ENCODE measurements around the gene BANF2. TPM values are rescaled to one million over a fixed set of nuclear protein-coding genes. Genes with fewer than 3 reads are reported as not detected.

BANF2 gene
- total RNA-seq, 1 experiment from 2014 or later, result not detected

- Histone ChIP-seq H3K4me3 (ENCODE audit: low read depth, low read length, poor library complexity, severe bottlenecking) (no peak overlapping the region), H3K4me1 (ENCODE audit: insufficient read depth, low read length, poor library complexity, severe bottlenecking) (no peaks in the 10 kb centered on the region), H3K36me3 (ENCODE audit: insufficient read depth, low read length, poor library complexity, severe bottlenecking) (no peaks in the 10 kb centered on the region), H3K27me3 (replicated peaks; ENCODE audit: insufficient read depth, low read depth, low read length, poor library complexity) (peaks cover 19% of the 10 kb centered on the region), H3K27ac (ENCODE audit: low read depth, low read length, poor library complexity, severe bottlenecking) (no peak overlapping the region), H3K9me3 (ENCODE audit: low read depth, low read length, poor library complexity, severe bottlenecking) (no peaks in the 10 kb centered on the region)
- no peak for DNase-seq (ENCODE audit: low spot score)
- TF ChIP-seq, protein P1, sequence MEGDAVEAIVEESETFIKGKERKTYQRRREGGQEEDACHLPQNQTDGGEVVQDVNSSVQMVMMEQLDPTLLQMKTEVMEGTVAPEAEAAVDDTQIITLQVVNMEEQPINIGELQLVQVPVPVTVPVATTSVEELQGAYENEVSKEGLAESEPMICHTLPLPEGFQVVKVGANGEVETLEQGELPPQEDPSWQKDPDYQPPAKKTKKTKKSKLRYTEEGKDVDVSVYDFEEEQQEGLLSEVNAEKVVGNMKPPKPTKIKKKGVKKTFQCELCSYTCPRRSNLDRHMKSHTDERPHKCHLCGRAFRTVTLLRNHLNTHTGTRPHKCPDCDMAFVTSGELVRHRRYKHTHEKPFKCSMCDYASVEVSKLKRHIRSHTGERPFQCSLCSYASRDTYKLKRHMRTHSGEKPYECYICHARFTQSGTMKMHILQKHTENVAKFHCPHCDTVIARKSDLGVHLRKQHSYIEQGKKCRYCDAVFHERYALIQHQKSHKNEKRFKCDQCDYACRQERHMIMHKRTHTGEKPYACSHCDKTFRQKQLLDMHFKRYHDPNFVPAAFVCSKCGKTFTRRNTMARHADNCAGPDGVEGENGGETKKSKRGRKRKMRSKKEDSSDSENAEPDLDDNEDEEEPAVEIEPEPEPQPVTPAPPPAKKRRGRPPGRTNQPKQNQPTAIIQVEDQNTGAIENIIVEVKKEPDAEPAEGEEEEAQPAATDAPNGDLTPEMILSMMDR (conservative IDR thresholded peaks at IDR 0.05; ENCODE audit: low read depth, low read length), result no peak
- no peak for TF ChIP-seq EZH2 (IDR thresholded peaks at IDR 0.05; ENCODE audit: borderline replicate concordance, low read depth, low read length, poor library complexity, severe bottlenecking)
- no TSS peak for BruUV-seq (replicated peaks)
- CTCF ChIA-PET, result no interaction called here
- intact Hi-C loops (cut with micrococcal nuclease; ENCODE audit: unreplicated experiment), result no loop called here
- POLR2A ChIA-PET (ENCODE audit: low non-redundant PET), result no interaction called here
Measured at GRCh38 chr20:17752459-17752858, 52.7 kb downstream of the BANF2 start.

DNA sequence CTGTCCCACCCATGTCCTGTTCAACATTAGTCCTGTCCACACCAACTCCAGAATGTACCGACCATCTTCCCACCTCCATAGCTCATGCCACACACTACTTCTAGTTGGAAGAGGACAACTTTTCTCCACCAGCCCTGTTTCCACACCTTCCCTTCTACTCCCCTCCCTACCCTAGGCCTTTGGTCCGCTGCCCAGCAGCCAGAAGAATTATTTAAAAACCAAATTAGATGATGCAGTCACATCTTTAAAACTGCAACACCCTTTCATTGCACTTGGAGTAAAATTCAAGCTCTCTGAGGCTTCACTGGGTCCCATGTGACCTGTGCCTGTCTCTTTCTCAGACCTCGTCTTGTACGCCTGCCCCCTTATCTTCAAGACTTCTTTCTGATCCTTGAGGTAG is 53.8 kb downstream of the BANF2 start:
- no TSS peak for BruUV-seq (replicated peaks)
- Histone ChIP-seq H3K4me3 (ENCODE audit: low read depth, low read length, poor library complexity, severe bottlenecking) (no peak overlapping the region), H3K27ac (ENCODE audit: low read depth, low read length, poor library complexity, severe bottlenecking) (no peak overlapping the region), H3K36me3 (ENCODE audit: insufficient read depth, low read length, poor library complexity, severe bottlenecking) (no peaks in the 10 kb centered on the region), H3K9me3 (ENCODE audit: low read depth, low read length, poor library complexity, severe bottlenecking) (no peaks in the 10 kb centered on the region), H3K27me3 (replicated peaks; ENCODE audit: insufficient read depth, low read depth, low read length, poor library complexity) (peaks cover 19% of the 10 kb centered on the region), H3K4me1 (ENCODE audit: insufficient read depth, low read length, poor library complexity, severe bottlenecking) (no peaks in the 10 kb centered on the region)
- CTCF ChIA-PET, result no interaction called here
- no peak for DNase-seq (ENCODE audit: low spot score)
- intact Hi-C loops (cut with micrococcal nuclease; ENCODE audit: unreplicated experiment), result no loop called here
- POLR2A ChIA-PET (ENCODE audit: low non-redundant PET), result no interaction called here
- no peak for TF ChIP-seq EZH2 (IDR thresholded peaks at IDR 0.05; ENCODE audit: borderline replicate concordance, low read depth, low read length, poor library complexity, severe bottlenecking)
- TF ChIP-seq, protein P1 (conservative IDR thresholded peaks at IDR 0.05; ENCODE audit: low read depth, low read length), result no peak

GRCh38 chr20:17756529-17756928 is 56.8 kb downstream of the BANF2 start:
- Histone ChIP-seq H3K27me3 (replicated peaks; ENCODE audit: insufficient read depth, low read depth, low read length, poor library complexity) (peaks cover 19% of the 10 kb centered on the region), H3K4me1 (ENCODE audit: insufficient read depth, low read length, poor library complexity, severe bottlenecking) (no peaks in the 10 kb centered on the region), H3K27ac (ENCODE audit: low read depth, low read length, poor library complexity, severe bottlenecking) (no peak overlapping the region), H3K4me3 (ENCODE audit: low read depth, low read length, poor library complexity, severe bottlenecking) (no peak overlapping the region), H3K36me3 (ENCODE audit: insufficient read depth, low read length, poor library complexity, severe bottlenecking) (no peaks in the 10 kb centered on the region), H3K9me3 (ENCODE audit: low read depth, low read length, poor library complexity, severe bottlenecking) (no peaks in the 10 kb centered on the region)
- TF ChIP-seq EZH2 (IDR thresholded peaks at IDR 0.05; ENCODE audit: borderline replicate concordance, low read depth, low read length, poor library complexity, severe bottlenecking), result no peak
- TF ChIP-seq, protein P1 (conservative IDR thresholded peaks at IDR 0.05; ENCODE audit: low read depth, low read length), result no peak
- intact Hi-C loops (cut with micrococcal nuclease; ENCODE audit: unreplicated experiment), result no loop called here
- CTCF ChIA-PET, result no interaction called here
- BruUV-seq (replicated peaks), result no TSS peak
- POLR2A ChIA-PET (ENCODE audit: low non-redundant PET), result no interaction called here
- no peak for DNase-seq (ENCODE audit: low spot score)
